Measurements from ENCODE around the gene ACCSL. TPM values are rescaled to one million over a fixed set of nuclear protein-coding genes. Genes with fewer than 3 reads are reported as not detected.

The ACCSL gene
- total RNA-seq, 2 donors from 2014 or later, result not detected

DNA sequence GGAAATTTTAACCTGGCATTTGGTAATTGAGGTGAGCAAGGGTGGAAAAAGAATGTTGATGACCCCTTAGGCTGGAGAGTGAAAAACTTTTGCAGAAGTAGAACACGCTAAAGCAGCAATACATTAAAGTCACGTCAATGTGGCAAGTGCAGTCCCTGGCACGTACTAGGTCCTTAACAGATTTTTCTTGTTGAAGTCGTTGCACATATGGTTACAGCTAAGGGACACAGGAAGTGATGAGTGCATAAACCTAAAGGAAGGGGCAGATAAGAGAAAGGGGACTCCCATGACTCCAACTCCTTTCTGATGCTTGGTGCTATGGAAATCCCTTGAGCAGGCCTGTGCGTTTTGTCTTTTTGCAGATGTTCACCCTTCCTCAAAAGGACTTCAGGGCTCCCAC lies 19.5 kb downstream of the ACCSL start:
- no peaks in the 10 kb centered on the region for H3K27me3 ChIP-seq (replicated peaks; ENCODE audit: insufficient read depth)
- H3K4me1 ChIP-seq (ENCODE audit: control insufficient read depth in 1 of 2, low read depth in 2 of 2), result peaks cover 4 to 14% of the 10 kb centered on the region in 2 donors
- no peak for TF ChIP-seq CTCF (IDR thresholded peaks at IDR 0.05)
- ATAC-seq (ENCODE audit: insufficient number of reproducible peaks, low FRiP score, low read depth), result no peak
- no peaks in the 10 kb centered on the region for H3K9me3 ChIP-seq
- H3K27ac ChIP-seq, result no peak overlapping the region
- H3K4me3 ChIP-seq, result peak overlapping the region; percentile 95
- no peak for DNase-seq (ENCODE audit: low spot score)
- H3K36me3 ChIP-seq, result peaks cover 7% of the 10 kb centered on the region

GRCh38 chr11:44068180-44068579 lies 20.4 kb downstream of the ACCSL start:
- DNase-seq (ENCODE audit: low spot score) (no peak), ATAC-seq (ENCODE audit: insufficient number of reproducible peaks, low FRiP score, low read depth) (no peak)
- H3K4me3 ChIP-seq, result no peak overlapping the region
- no peak for TF ChIP-seq CTCF (IDR thresholded peaks at IDR 0.05)
- H3K27me3 ChIP-seq (replicated peaks; ENCODE audit: insufficient read depth), result no peaks in the 10 kb centered on the region
- peaks cover 7% of the 10 kb centered on the region for H3K36me3 ChIP-seq
- no peaks in the 10 kb centered on the region for H3K9me3 ChIP-seq
- peaks cover 4 to 14% of the 10 kb centered on the region in 2 donors for H3K4me1 ChIP-seq (ENCODE audit: control insufficient read depth in 1 of 2, low read depth in 2 of 2)
- H3K27ac ChIP-seq, result no peak overlapping the region

DNA sequence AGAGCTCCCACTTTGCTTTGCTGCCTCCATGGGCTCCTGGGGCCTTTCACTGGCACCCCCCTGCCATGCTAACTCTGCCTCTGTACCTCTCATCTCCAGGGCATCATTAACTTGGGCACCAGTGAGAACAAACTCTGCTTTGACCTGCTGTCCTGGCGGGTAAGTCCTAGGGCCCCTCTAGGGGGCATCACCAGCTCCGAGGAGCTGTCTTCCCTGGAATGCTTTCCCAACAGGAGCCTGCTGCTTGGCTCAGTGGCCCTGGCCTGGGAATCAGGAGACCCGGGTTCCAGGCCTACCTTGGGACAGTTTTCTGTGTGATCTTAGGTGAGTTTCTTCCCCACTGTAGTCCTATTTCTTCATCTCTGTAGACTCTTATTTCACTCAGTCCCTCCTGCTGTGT lies 23.4 kb downstream of the ACCSL start:
- Histone ChIP-seq H3K27ac (no peak overlapping the region), H3K36me3 (peaks cover 14% of the 10 kb centered on the region), H3K4me1 (ENCODE audit: control insufficient read depth in 1 of 2, low read depth in 2 of 2) (peaks cover 4 to 8% of the 10 kb centered on the region in 2 donors), H3K4me3 (no peak overlapping the region), H3K27me3 (replicated peaks; ENCODE audit: insufficient read depth) (no peaks in the 10 kb centered on the region), H3K9me3 (no peaks in the 10 kb centered on the region)
- ATAC-seq (ENCODE audit: insufficient number of reproducible peaks, low FRiP score, low read depth) (no peak), DNase-seq (ENCODE audit: low spot score) (no peak)
- no peak for TF ChIP-seq CTCF (IDR thresholded peaks at IDR 0.05)

GRCh38 chr11:44072757-44073658 lies 25.2 kb downstream of the ACCSL start:
- Histone ChIP-seq H3K4me3 (no peak overlapping the region), H3K27me3 (replicated peaks; ENCODE audit: insufficient read depth) (no peaks in the 10 kb centered on the region), H3K36me3 (peaks cover 14% of the 10 kb centered on the region), H3K4me1 (ENCODE audit: control insufficient read depth in 1 of 2, low read depth in 2 of 2) (no peaks in the 10 kb centered on the region), H3K9me3 (no peaks in the 10 kb centered on the region), H3K27ac (no peak overlapping the region)
- DNase-seq (ENCODE audit: low spot score) (no peak), ATAC-seq (ENCODE audit: insufficient number of reproducible peaks, low FRiP score, low read depth) (no peak)
- TF ChIP-seq CTCF (IDR thresholded peaks at IDR 0.05), result no peak

- TF ChIP-seq CTCF (IDR thresholded peaks at IDR 0.05), result no peak
- ATAC-seq (ENCODE audit: insufficient number of reproducible peaks, low FRiP score, low read depth) (no peak), DNase-seq (ENCODE audit: low spot score) (no peak)
- peaks cover 9% of the 10 kb centered on the region for H3K36me3 ChIP-seq
- H3K4me1 ChIP-seq (ENCODE audit: control insufficient read depth in 1 of 2, low read depth in 2 of 2), result no peaks in the 10 kb centered on the region
- no peak overlapping the region for H3K4me3 ChIP-seq
- H3K9me3 ChIP-seq, result no peaks in the 10 kb centered on the region
- no peak overlapping the region for H3K27ac ChIP-seq
- no peaks in the 10 kb centered on the region for H3K27me3 ChIP-seq (replicated peaks; ENCODE audit: insufficient read depth)
Observed at GRCh38 chr11:44078794-44079193, 31.0 kb downstream of the ACCSL start.
